HepG2 (cell line): ENCODE results near the gene C20orf204. TPM values are rescaled to one million over a fixed set of nuclear protein-coding genes. Genes with fewer than 3 reads are reported as not detected.

Experiments
- CBX1 ChIP-seq: IDR thresholded peaks from one replicate; pipeline ENCODE4 v1.6.1; 2016; ENCODE audit warnings: antibody characterized with exemption, low read depth
- CENPT ChIP-seq: sonication (generic); formaldehyde crosslinking; IDR thresholded peaks from 2 replicates; pipeline ENCODE4 v1.8.0; 2022; ENCODE audit warnings: low read depth, mild to moderate bottlenecking, moderate library complexity, missing genetic modification reagents
- HCFC1 ChIP-seq: fragments of 150-350 bp; IDR thresholded peaks from 2 replicates; pipeline ENCODE4 v1.6.1; 2014; ENCODE audit warnings: low read depth, low read length
- HNRNPH1 ChIP-seq: fragments of 200-400 bp; formaldehyde crosslinking; optimal IDR thresholded peaks from 2 replicates; pipeline ENCODE3; 2017; ENCODE audit warnings: mild to moderate bottlenecking, low read depth, low read length
- HOXD1 ChIP-seq: sonication (generic); formaldehyde crosslinking; IDR thresholded peaks from 2 replicates; pipeline ENCODE4 v1.5.0; 2020; ENCODE audit warnings: missing genetic modification reagents
- KLF12 ChIP-seq: sonication (generic); formaldehyde crosslinking; IDR thresholded peaks from 2 replicates; pipeline ENCODE4 v1.4.0; 2020; ENCODE audit warnings: missing genetic modification reagents, borderline replicate concordance
- PHF5A ChIP-seq: IDR thresholded peaks from one replicate; pipeline ENCODE4 v1.6.1; 2018; ENCODE audit warnings: low read depth, missing genetic modification reagents; ENCODE audit not compliant: unreplicated experiment
- SATB2 ChIP-seq: sonication (generic); formaldehyde crosslinking; IDR thresholded peaks from 2 replicates; pipeline ENCODE4 v1.5.0; 2020; ENCODE audit warnings: missing genetic modification reagents
- SMAD1 ChIP-seq: sonication (generic); formaldehyde crosslinking; IDR thresholded peaks from 2 replicates; pipeline ENCODE4 v1.4.0; 2020; ENCODE audit warnings: missing genetic modification reagents, low read depth, mild to moderate bottlenecking, borderline replicate concordance
- TOPORS ChIP-seq: sonication (generic); formaldehyde crosslinking; IDR thresholded peaks from 2 replicates; pipeline ENCODE4 v1.8.0; 2023; ENCODE audit warnings: mild to moderate bottlenecking, missing genetic modification reagents
- ZFP37 ChIP-seq: sonication (generic); formaldehyde crosslinking; IDR thresholded peaks from 2 replicates; pipeline ENCODE4 v1.4.0; 2020; ENCODE audit warnings: missing genetic modification reagents, borderline replicate concordance
- ZMYM3 ChIP-seq: sonication (generic); formaldehyde crosslinking; IDR thresholded peaks from 2 replicates; pipeline ENCODE4 v1.5.1; 2020; ENCODE audit warnings: mild to moderate bottlenecking, missing genetic modification reagents
- ZMYM4 ChIP-seq: sonication (generic); formaldehyde crosslinking; IDR thresholded peaks from 2 replicates; pipeline ENCODE4 v1.8.1; 2023; ENCODE audit warnings: mild to moderate bottlenecking, missing genetic modification reagents
- ZNF3 ChIP-seq: IDR thresholded peaks from 2 replicates; pipeline ENCODE4 v1.7.0; 2017; ENCODE audit warnings: inconsistent platforms
- ZNF326 ChIP-seq: sonication (generic); formaldehyde crosslinking; IDR thresholded peaks from 2 replicates; pipeline ENCODE4 v1.4.0; 2020; ENCODE audit warnings: missing genetic modification reagents, borderline replicate concordance
- ZNF33A ChIP-seq: sonication (generic); formaldehyde crosslinking; IDR thresholded peaks from 2 replicates; pipeline ENCODE4 v1.5.1; 2020; ENCODE audit warnings: missing genetic modification reagents, mild to moderate bottlenecking, moderate library complexity, borderline replicate concordance
- ZNF367 ChIP-seq: sonication (generic); formaldehyde crosslinking; IDR thresholded peaks from 2 replicates; pipeline ENCODE4 v1.4.0; 2020; ENCODE audit warnings: missing genetic modification reagents, borderline replicate concordance
- ZNF501 ChIP-seq: sonication (generic); formaldehyde crosslinking; IDR thresholded peaks from 2 replicates; pipeline ENCODE4 v1.5.1; 2020; ENCODE audit warnings: mild to moderate bottlenecking, moderate library complexity, missing genetic modification reagents
- ZSCAN31 ChIP-seq: sonication (generic); formaldehyde crosslinking; IDR thresholded peaks from 2 replicates; pipeline ENCODE4 v1.5.0; 2020; ENCODE audit warnings: low read depth, mild to moderate bottlenecking, missing genetic modification reagents
- polyA plus RNA-seq, 8 experiments: library from polyadenylated mRNA; depleted of rRNA in 3 of 8; stranded (reverse) in 7 of 8; unstranded in 1 of 8; fragments of >200 nt; fragmentation: Illumina TruSeq in 4 of 8; extraction: Trizol in 4 of 8; gene quantifications; 2 replicates each; pipeline versions ENCODE4 v1.2.1 to v1.2.3, GENCODE V29; 2011 to 2016; ENCODE audit warnings: low read depth in 4 of 8, missing spikeins in 1 of 8, mixed read lengths in 1 of 8; ENCODE audit not compliant: insufficient read depth in 1 of 8
- total RNA-seq, 5 experiments: library from RNA; depleted of rRNA; stranded (reverse); fragments of >200 nt; fragmentation: Illumina TruSeq; extraction: Trizol; gene quantifications; 2 replicates each; pipeline ENCODE4 v1.2.3, GENCODE V29; 2016; ENCODE audit warnings: low read depth in 1 of 5
- TF ChIP-seq, protein P1 (sequence below): sonication (generic); formaldehyde crosslinking; IDR thresholded peaks from 2 replicates; pipeline ENCODE4 v1.4.0; 2020; ENCODE audit warnings: missing genetic modification reagents, borderline replicate concordance
- TF ChIP-seq, protein P2 (sequence below): sonication (generic); formaldehyde crosslinking; IDR thresholded peaks from 2 replicates; pipeline ENCODE4 v1.5.1; 2020; ENCODE audit warnings: mild to moderate bottlenecking, missing genetic modification reagents, borderline replicate concordance
- TF ChIP-seq, protein P3 (sequence below): sonication (generic); formaldehyde crosslinking; IDR thresholded peaks from 2 replicates; pipeline ENCODE4 v1.4.0; 2020; ENCODE audit warnings: missing genetic modification reagents

C20orf204 gene
- total and polyA plus RNA-seq, 2 of the 13 experiments (the other 11 are each of a cell fraction or from before 2014, with no cell fraction given), result 22.1 to 80.0 TPM

DNA sequence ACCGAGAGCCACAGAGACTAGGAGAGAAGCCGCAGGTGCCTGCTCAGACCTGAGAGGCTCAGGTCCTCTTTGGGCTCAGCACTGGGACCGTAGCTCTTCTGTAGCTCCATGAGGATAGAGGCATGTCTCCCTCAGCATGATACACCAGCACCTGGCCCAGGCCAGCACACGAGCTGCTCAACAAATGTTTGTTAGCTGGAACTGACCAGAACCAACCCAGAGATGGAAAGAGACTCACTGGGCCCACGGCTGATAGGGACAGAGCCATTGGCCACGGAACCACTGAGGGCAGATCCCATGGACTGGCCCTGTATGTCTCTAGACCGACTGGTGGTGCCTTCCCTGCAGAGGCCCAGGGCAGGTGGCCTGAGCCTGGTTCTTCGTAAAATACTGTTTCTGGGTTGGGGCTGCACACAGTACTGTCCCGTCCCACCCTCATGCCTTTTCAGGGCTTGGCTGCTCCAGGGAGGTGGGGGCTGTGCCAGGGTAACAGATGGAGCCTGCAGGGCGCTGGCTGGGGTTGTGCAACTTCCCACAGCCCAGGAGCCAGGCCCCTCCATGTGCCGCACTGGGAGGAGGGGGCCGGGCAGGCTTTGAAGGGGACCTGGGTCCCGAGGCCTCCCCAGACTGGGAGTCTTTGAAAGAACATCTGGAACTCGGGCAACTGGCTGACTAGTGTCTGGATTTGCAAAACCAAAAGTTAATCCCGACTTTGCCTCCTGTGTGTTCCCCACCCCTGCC is 5.2 kb downstream of the C20orf204 start (continued):
- TF ChIP-seq, protein P1, sequence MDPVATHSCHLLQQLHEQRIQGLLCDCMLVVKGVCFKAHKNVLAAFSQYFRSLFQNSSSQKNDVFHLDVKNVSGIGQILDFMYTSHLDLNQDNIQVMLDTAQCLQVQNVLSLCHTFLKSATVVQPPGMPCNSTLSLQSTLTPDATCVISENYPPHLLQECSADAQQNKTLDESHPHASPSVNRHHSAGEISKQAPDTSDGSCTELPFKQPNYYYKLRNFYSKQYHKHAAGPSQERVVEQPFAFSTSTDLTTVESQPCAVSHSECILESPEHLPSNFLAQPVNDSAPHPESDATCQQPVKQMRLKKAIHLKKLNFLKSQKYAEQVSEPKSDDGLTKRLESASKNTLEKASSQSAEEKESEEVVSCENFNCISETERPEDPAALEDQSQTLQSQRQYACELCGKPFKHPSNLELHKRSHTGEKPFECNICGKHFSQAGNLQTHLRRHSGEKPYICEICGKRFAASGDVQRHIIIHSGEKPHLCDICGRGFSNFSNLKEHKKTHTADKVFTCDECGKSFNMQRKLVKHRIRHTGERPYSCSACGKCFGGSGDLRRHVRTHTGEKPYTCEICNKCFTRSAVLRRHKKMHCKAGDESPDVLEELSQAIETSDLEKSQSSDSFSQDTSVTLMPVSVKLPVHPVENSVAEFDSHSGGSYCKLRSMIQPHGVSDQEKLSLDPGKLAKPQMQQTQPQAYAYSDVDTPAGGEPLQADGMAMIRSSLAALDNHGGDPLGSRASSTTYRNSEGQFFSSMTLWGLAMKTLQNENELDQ (CRISPR knock-in tag), result peak; percentile 42; the same call in 1 of the 2 replicates
- TF ChIP-seq CBX1 (no peak), ZNF33A (CRISPR knock-in tag) (no peak), ZMYM3 (peak; percentile 48; the same call in 1 of the 2 replicates), ZFP37 (CRISPR knock-in tag) (peak; percentile 85; the same call in 1 of the 2 replicates), PHF5A (peak; percentile 91), TOPORS (CRISPR knock-in tag) (no peak; the same call in 1 of the 2 replicates), CENPT (CRISPR knock-in tag) (peak; percentile 44; the same call in 1 of the 2 replicates), KLF12 (CRISPR knock-in tag) (no peak), ZSCAN31 (CRISPR knock-in tag) (no peak), HNRNPH1 (no peak), SMAD1 (CRISPR knock-in tag) (no peak), ZNF501 (CRISPR knock-in tag) (0 out of 2 replicates have a peak, but pooled peaks have one; percentile 74), ZNF3 (no peak; the same call in 1 of the 2 replicates), ZNF326 (CRISPR knock-in tag) (peak; percentile 55; the same call in 1 of the 2 replicates), SATB2 (no peak), ZMYM4 (CRISPR knock-in tag) (0 out of 2 replicates have a peak, but pooled peaks have one; percentile 49), HCFC1 (no peak), HOXD1 (CRISPR knock-in tag) (peak; percentile 65), ZNF367 (no peak)
- TF ChIP-seq, protein P2, sequence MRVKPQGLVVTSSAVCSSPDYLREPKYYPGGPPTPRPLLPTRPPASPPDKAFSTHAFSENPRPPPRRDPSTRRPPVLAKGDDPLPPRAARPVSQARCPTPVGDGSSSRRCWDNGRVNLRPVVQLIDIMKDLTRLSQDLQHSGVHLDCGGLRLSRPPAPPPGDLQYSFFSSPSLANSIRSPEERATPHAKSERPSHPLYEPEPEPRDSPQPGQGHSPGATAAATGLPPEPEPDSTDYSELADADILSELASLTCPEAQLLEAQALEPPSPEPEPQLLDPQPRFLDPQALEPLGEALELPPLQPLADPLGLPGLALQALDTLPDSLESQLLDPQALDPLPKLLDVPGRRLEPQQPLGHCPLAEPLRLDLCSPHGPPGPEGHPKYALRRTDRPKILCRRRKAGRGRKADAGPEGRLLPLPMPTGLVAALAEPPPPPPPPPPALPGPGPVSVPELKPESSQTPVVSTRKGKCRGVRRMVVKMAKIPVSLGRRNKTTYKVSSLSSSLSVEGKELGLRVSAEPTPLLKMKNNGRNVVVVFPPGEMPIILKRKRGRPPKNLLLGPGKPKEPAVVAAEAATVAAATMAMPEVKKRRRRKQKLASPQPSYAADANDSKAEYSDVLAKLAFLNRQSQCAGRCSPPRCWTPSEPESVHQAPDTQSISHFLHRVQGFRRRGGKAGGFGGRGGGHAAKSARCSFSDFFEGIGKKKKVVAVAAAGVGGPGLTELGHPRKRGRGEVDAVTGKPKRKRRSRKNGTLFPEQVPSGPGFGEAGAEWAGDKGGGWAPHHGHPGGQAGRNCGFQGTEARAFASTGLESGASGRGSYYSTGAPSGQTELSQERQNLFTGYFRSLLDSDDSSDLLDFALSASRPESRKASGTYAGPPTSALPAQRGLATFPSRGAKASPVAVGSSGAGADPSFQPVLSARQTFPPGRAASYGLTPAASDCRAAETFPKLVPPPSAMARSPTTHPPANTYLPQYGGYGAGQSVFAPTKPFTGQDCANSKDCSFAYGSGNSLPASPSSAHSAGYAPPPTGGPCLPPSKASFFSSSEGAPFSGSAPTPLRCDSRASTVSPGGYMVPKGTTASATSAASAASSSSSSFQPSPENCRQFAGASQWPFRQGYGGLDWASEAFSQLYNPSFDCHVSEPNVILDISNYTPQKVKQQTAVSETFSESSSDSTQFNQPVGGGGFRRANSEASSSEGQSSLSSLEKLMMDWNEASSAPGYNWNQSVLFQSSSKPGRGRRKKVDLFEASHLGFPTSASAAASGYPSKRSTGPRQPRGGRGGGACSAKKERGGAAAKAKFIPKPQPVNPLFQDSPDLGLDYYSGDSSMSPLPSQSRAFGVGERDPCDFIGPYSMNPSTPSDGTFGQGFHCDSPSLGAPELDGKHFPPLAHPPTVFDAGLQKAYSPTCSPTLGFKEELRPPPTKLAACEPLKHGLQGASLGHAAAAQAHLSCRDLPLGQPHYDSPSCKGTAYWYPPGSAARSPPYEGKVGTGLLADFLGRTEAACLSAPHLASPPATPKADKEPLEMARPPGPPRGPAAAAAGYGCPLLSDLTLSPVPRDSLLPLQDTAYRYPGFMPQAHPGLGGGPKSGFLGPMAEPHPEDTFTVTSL (CRISPR knock-in tag), result no peak
- TF ChIP-seq, protein P3, sequence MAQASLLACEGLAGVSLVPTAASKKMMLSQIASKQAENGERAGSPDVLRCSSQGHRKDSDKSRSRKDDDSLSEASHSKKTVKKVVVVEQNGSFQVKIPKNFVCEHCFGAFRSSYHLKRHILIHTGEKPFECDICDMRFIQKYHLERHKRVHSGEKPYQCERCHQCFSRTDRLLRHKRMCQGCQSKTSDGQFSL (CRISPR knock-in tag), result peak; percentile 81; the same call in 1 of the 2 replicates
